PC-9 (cell line): Measurements from ENCODE around the gene TANC1. TPM values are rescaled to one million over a fixed set of nuclear protein-coding genes. Genes with fewer than 3 reads are reported as not detected.

Experiments used
- BruUV-seq: library from RNA; stranded (reverse); fragments of 400-500 nt; replicated peaks from 2 replicates; lab custom pipeline; 2021; lab: Mats Ljungman, UMichigan
- CTCF ChIA-PET: fragments of 300-600 bp; sonication (Branson Sonifier 250); formaldehyde crosslinking; loops from one replicate; lab custom pipeline; 2022; ENCODE audit warnings: antibody characterized with exemption; lab: Charles Lee
- POLR2A ChIA-PET: fragments of 300-600 bp; sonication (Branson Sonifier 250); formaldehyde crosslinking; loops from one replicate; lab custom pipeline; 2022; ENCODE audit warnings: antibody characterized with exemption; ENCODE audit not compliant: unreplicated experiment; lab: Charles Lee
- DNase-seq, 2 experiments: peaks; one replicate each; pipeline versions ENCODE4 v3.0.0 to v3.0.0-alpha.2; 2015 to 2022; ENCODE audit warnings: mixed read lengths in 1 of 2
- H2AFZ ChIP-seq: fragments of 200-600 bp; sonication (generic); 2 replicates; pipeline ENCODE4 v1.8.1; 2017; ENCODE audit warnings: antibody characterized with exemption
- H3F3A ChIP-seq: fragments of 200-600 bp; sonication (generic); 2 replicates; pipeline ENCODE4 v1.8.1; 2017; ENCODE audit warnings: antibody characterized with exemption, mild to moderate bottlenecking, low read depth; ENCODE audit not compliant: insufficient read depth
- H3K27ac ChIP-seq: fragments of 200-600 bp; sonication (generic); 2 replicates; pipeline ENCODE4 v1.6.1; 2016; ENCODE audit warnings: mixed run types
- H3K27me3 ChIP-seq: fragments of 200-600 bp; sonication (generic); 2 replicates; pipeline ENCODE4 v1.6.1; 2016; ENCODE audit warnings: low read depth, mixed run types; ENCODE audit not compliant: insufficient read depth
- H3K36me3 ChIP-seq: fragments of 200-600 bp; sonication (generic); 2 replicates; pipeline ENCODE4 v1.6.1; 2016; ENCODE audit warnings: low read depth, mixed run types
- H3K4me1 ChIP-seq: fragments of 200-600 bp; sonication (generic); replicated peaks from 2 replicates; pipeline ENCODE4 v1.6.1; 2016; ENCODE audit warnings: mixed run types; ENCODE audit not compliant: insufficient read depth
- H3K4me2 ChIP-seq: fragments of 200-600 bp; sonication (generic); 2 replicates; pipeline ENCODE4 v1.6.1; 2017; ENCODE audit warnings: mixed run types
- H3K4me3 ChIP-seq: fragments of 200-600 bp; sonication (generic); 2 replicates; pipeline ENCODE4 v1.6.1; 2016; ENCODE audit warnings: mixed run types
- H3K79me2 ChIP-seq: fragments of 200-600 bp; sonication (generic); 2 replicates; pipeline ENCODE4 v1.6.1; 2017; ENCODE audit warnings: low read depth, mixed run types
- H3K9me2 ChIP-seq: fragments of 200-600 bp; sonication (generic); 2 replicates; pipeline ENCODE4 v1.8.1; 2017; ENCODE audit warnings: mild to moderate bottlenecking; ENCODE audit not compliant: insufficient read depth
- H3K9me3 ChIP-seq: fragments of 200-600 bp; sonication (generic); 2 replicates; pipeline ENCODE4 v1.8.1; 2016; ENCODE audit warnings: low read depth; ENCODE audit not compliant: insufficient read depth
- H4K20me1 ChIP-seq: fragments of 200-600 bp; sonication (generic); 2 replicates; pipeline ENCODE4 v1.8.1; 2017; ENCODE audit not compliant: insufficient read depth
- CTCF ChIP-seq: fragments of 200-600 bp; sonication (generic); conservative IDR thresholded peaks from 2 replicates; pipeline ENCODE4 v1.6.1; 2017; ENCODE audit warnings: mixed run types, antibody characterized with exemption, mild to moderate bottlenecking, moderate library complexity
- EZH2 ChIP-seq: fragments of 200-600 bp; sonication (generic); IDR thresholded peaks from 2 replicates; pipeline ENCODE4 v1.8.0; 2017; ENCODE audit warnings: antibody characterized with exemption, low read depth
- intact Hi-C: fragments of 100-400 bp; cut with micrococcal nuclease; formaldehyde crosslinking; loops from one replicate; pipeline ENCODE4 v1.10.0; 2022; ENCODE audit not compliant: unreplicated experiment
- total RNA-seq: library from RNA; stranded (reverse); gene quantifications from 2 replicates; pipeline ENCODE4 v1.2.3, GENCODE V29; 2021

TANC1 gene
- total RNA-seq, 1 experiment from 2014 or later, result 26.0 TPM

DNA sequence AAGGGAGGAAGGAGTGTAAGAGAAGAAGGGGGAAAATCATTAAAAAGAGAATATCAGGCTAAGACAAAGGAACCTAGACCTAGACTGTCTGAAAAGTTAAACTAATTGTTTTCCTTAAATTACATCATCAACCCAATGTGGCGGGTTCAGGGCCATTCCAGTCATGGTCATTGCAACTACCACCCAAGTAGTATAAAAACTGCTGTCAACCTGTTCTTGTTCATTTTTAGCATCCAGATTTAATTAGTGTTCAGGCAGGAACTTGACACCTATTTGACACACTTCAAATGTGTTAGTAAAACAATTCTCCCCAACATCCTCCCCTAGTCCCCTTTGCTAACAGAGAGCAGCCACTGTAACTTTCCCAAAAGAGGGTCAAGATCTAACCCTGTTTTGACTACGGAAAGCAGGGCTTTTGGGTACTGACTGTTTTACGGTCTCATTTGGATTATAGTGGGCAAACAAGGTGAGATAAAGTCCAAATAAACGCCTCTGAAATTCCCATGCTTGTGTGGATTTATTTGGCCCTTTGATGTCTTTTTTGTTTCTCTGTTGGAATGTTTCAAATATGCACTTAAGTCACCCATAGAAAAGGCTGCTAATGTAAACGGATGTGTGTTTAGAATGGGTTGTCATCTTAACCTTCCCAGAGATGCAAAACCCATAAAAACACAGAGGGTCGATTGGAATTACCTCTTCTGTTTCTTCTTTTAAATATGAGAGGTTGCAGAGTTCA, 19.3 kb upstream of the TANC1 start:
- no peak overlapping the region for H3K4me2 ChIP-seq
- no peaks in the 10 kb centered on the region for H3K79me2 ChIP-seq
- DNase-seq, result no peak
- H3K27me3 ChIP-seq, result no peaks in the 10 kb centered on the region
- no peaks in the 10 kb centered on the region for H4K20me1 ChIP-seq
- CTCF ChIA-PET, result no interaction called here
- POLR2A ChIA-PET, result no interaction called here
- H3F3A ChIP-seq, result peaks cover 6% of the 10 kb centered on the region; the same call in 1 of the 2 replicates
- intact Hi-C loops, result no loop called here
- no peaks in the 10 kb centered on the region for H3K36me3 ChIP-seq
- H3K9me2 ChIP-seq, result no peaks in the 10 kb centered on the region
- no peak overlapping the region for H3K27ac ChIP-seq
- no TSS peak for BruUV-seq
- H2AFZ ChIP-seq, result no peak overlapping the region
- H3K4me3 ChIP-seq, result no peak overlapping the region
- H3K4me1 ChIP-seq, result peaks cover 8% of the 10 kb centered on the region
- TF ChIP-seq CTCF, result no peak
- TF ChIP-seq EZH2, result no peak
- no peaks in the 10 kb centered on the region for H3K9me3 ChIP-seq

- no peaks in the 10 kb centered on the region for H3K36me3 ChIP-seq
- TF ChIP-seq CTCF, result no peak
- no peak for TF ChIP-seq EZH2
- ChIA-PET CTCF (no interaction called here), POLR2A (no interaction called here)
- H3K9me2 ChIP-seq, result no peaks in the 10 kb centered on the region
- no peak overlapping the region for H3K27ac ChIP-seq
- H3K27me3 ChIP-seq, result no peaks in the 10 kb centered on the region
- DNase-seq, result no peak
- H3K9me3 ChIP-seq, result no peaks in the 10 kb centered on the region
- intact Hi-C loops, result no loop called here
- no peak overlapping the region for H2AFZ ChIP-seq
- H4K20me1 ChIP-seq, result no peaks in the 10 kb centered on the region
- H3K79me2 ChIP-seq, result no peaks in the 10 kb centered on the region
- peak overlapping the region; percentile 27; the same call in 1 of the 2 replicates for H3K4me2 ChIP-seq
- no peak overlapping the region for H3K4me3 ChIP-seq
- peaks cover 14% of the 10 kb centered on the region for H3K4me1 ChIP-seq
- no TSS peak for BruUV-seq
- H3F3A ChIP-seq, result peaks cover 10% of the 10 kb centered on the region; the same call in 1 of the 2 replicates
These were observed 15.0 kb upstream of the TANC1 start for GRCh38 chr2:158953454-158953853.

GRCh38 chr2:158953926-158954763, 14.3 kb upstream of the TANC1 start:
- Histone ChIP-seq H3K4me2 (peak overlapping the region; percentile 27; the same call in 1 of the 2 replicates), H3K27ac (no peak overlapping the region), H3K4me3 (no peak overlapping the region)

More at GRCh38 chr2:158953926-158954763, 14.3 kb upstream of the TANC1 start:
- H3K9me3 ChIP-seq, result no peaks in the 10 kb centered on the region
- H3K36me3 ChIP-seq, result no peaks in the 10 kb centered on the region
- no peaks in the 10 kb centered on the region for H3K9me2 ChIP-seq
- intact Hi-C loops, result no loop called here
- no peak for TF ChIP-seq CTCF
- TF ChIP-seq EZH2, result no peak
- H3F3A ChIP-seq, result peaks cover 10% of the 10 kb centered on the region; the same call in 1 of the 2 replicates
- H3K4me1 ChIP-seq, result peaks cover 14% of the 10 kb centered on the region
- no peaks in the 10 kb centered on the region for H4K20me1 ChIP-seq
- CTCF ChIA-PET, result interaction anchor here (0.7 kb wide), 1 partner anchor 27 kb away, joined by 3 read pairs; no protein-coding TSS in a partner anchor
- no peaks in the 10 kb centered on the region for H3K79me2 ChIP-seq
- H2AFZ ChIP-seq, result no peak overlapping the region
- peak; percentile 50 to 58 for DNase-seq
- POLR2A ChIA-PET, result interaction anchor here (0.6 to 0.7 kb wide), 2 partner anchors 15 to 16 kb away, joined by 6 to 20 read pairs; no protein-coding TSS in a partner anchor
- no TSS peak for BruUV-seq
- no peaks in the 10 kb centered on the region for H3K27me3 ChIP-seq
